H1 (cell line): Measurements from ENCODE around the gene CFAP74.

ENCODE experiments used
- CTBP2 ChIP-seq: IDR thresholded peaks from 2 replicates; pipeline ENCODE4 v1.7.0; 2011; ENCODE audit warnings: borderline replicate concordance, mild to moderate bottlenecking, moderate library complexity, mixed read lengths, low read length; ENCODE audit not compliant: insufficient read depth, insufficient read length
- KDM1A ChIP-seq: fragments of 200-600, 300-600 bp; sonication (generic); IDR thresholded peaks from 2 replicates; pipeline ENCODE4 v1.7.1; 2016; ENCODE audit warnings: mild to moderate bottlenecking, low read length, borderline replicate concordance
- POLR2A ChIP-seq, 2 experiments: IDR thresholded peaks; 1 replicate in 1 of 2; 2 replicates in 1 of 2; pipeline ENCODE4 v1.6.1; 2011; ENCODE audit warnings: low read depth in 2 of 2, low read length in 2 of 2, mild to moderate bottlenecking in 2 of 2; ENCODE audit errors: control extremely low read depth in 1 of 2
- RAD21 ChIP-seq, 2 experiments: IDR thresholded peaks in 1 of 2; conservative IDR thresholded peaks in 1 of 2; 2 replicates each; pipeline ENCODE4 v1.6.1; 2011; ENCODE audit warnings: low read depth in 2 of 2, low read length in 2 of 2, improper control_type of control experiment in 1 of 2, inconsistent platforms in 1 of 2, mild to moderate bottlenecking in 1 of 2, moderate library complexity in 1 of 2
- RFX5 ChIP-seq: IDR thresholded peaks from 2 replicates; pipeline ENCODE4 v1.6.1; 2011; ENCODE audit warnings: low read depth, low read length, improper control_type of control experiment, borderline replicate concordance
- TCF12 ChIP-seq: IDR thresholded peaks from 2 replicates; pipeline ENCODE4 v1.6.1; 2011; ENCODE audit warnings: low read depth, mild to moderate bottlenecking, low read length
- TF ChIP-seq, protein P1 (sequence below), 3 experiments: IDR thresholded peaks; 1 replicate in 2 of 3; 2 replicates in 1 of 3; pipeline versions ENCODE4 v1.5.1 to v1.6.1; 2011; ENCODE audit warnings: low read length in 3 of 3, mild to moderate bottlenecking in 3 of 3, inconsistent platforms in 2 of 3, low read depth in 1 of 3, moderate library complexity in 1 of 3; ENCODE audit not compliant: insufficient read depth in 1 of 3; ENCODE audit errors: control extremely low read depth in 1 of 3
- TF ChIP-seq, protein P2 (sequence below): IDR thresholded peaks from 2 replicates; pipeline ENCODE4 v1.6.1; 2012; ENCODE audit warnings: low read length, inconsistent platforms

DNA sequence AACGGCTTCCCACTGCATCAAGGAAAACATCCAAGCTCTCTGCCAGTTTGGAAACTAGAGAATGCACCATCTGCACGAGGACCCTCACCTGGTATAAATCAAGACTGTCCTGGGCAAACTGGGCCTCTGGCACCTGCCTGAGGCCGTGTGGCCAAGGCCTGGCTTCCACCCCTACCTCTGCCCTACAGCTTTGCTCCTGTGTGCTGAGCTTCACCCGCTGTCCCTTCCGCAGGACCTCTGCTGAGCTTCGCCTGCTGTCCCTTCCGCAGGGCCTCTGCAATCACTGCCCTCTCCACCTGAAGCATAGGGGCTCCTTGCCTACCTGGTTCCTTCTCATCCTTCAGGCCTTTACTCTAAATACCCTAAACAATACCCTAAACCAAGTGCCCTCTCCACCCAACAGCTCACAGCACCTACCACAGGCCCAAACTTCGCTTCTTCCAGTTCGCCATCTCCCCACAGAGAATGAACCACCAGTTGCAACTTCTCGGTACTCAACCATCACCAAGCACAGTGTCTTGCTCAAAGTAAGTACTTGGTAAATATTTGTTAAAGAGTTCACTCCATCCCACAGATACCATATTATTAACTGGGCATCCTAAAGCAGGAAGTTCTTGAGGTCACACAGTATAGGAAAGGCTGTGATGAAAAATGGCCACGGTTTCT lies 131.1 kb downstream of the CFAP74 start:
- TF ChIP-seq, protein P1, sequence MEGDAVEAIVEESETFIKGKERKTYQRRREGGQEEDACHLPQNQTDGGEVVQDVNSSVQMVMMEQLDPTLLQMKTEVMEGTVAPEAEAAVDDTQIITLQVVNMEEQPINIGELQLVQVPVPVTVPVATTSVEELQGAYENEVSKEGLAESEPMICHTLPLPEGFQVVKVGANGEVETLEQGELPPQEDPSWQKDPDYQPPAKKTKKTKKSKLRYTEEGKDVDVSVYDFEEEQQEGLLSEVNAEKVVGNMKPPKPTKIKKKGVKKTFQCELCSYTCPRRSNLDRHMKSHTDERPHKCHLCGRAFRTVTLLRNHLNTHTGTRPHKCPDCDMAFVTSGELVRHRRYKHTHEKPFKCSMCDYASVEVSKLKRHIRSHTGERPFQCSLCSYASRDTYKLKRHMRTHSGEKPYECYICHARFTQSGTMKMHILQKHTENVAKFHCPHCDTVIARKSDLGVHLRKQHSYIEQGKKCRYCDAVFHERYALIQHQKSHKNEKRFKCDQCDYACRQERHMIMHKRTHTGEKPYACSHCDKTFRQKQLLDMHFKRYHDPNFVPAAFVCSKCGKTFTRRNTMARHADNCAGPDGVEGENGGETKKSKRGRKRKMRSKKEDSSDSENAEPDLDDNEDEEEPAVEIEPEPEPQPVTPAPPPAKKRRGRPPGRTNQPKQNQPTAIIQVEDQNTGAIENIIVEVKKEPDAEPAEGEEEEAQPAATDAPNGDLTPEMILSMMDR (IDR thresholded peaks at IDR 0.05; ENCODE audit: control extremely low read depth in 1 of 3, insufficient read depth in 1 of 3, low read depth in 1 of 3, low read length in 3 of 3), result no peak
- TF ChIP-seq POLR2A (IDR thresholded peaks at IDR 0.05; ENCODE audit: control extremely low read depth in 1 of 2, low read depth in 2 of 2, low read length in 2 of 2) (no peak), RAD21 (IDR thresholded peaks at IDR 0.05 in 1 of 2, conservative IDR thresholded peaks at IDR 0.05 in 1 of 2; ENCODE audit: low read depth in 2 of 2, low read length in 2 of 2) (no peak), CTBP2 (no peak), TCF12 (no peak), KDM1A (no peak), RFX5 (no peak)
- TF ChIP-seq, protein P2, sequence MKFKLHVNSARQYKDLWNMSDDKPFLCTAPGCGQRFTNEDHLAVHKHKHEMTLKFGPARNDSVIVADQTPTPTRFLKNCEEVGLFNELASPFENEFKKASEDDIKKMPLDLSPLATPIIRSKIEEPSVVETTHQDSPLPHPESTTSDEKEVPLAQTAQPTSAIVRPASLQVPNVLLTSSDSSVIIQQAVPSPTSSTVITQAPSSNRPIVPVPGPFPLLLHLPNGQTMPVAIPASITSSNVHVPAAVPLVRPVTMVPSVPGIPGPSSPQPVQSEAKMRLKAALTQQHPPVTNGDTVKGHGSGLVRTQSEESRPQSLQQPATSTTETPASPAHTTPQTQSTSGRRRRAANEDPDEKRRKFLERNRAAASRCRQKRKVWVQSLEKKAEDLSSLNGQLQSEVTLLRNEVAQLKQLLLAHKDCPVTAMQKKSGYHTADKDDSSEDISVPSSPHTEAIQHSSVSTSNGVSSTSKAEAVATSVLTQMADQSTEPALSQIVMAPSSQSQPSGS, result no peak
